Small intestine (tissue), 7 donors: ENCODE measurements around the gene MED12L. TPM values are rescaled to one million over a fixed set of nuclear protein-coding genes. Genes with fewer than 3 reads are reported as not detected.
A peak's percentile ranks its signal among the peaks of the same experiment; 100 is the strongest.

ENCODE experiments used
- DNase-seq, 2 donors: peaks; one replicate each; pipeline versions ENCODE4 v3.0.0 to v3.0.0-alpha.2; 2013
- FAIRE-seq: peaks from 2 replicates; lab custom pipeline; 2012; peaks lifted over from hg19 to GRCh38; lab: Jason Lieb, UNC
- H3K27ac ChIP-seq, 3 donors: one replicate each; pipeline ENCODE4 v1.5.1; 2013; ENCODE audit warnings: low read length in 2 of 3, mild to moderate bottlenecking in 2 of 3, control low read depth in 1 of 3, inconsistent platforms in 1 of 3, low read depth in 1 of 3, moderate library complexity in 1 of 3
- H3K27me3 ChIP-seq, 3 donors: one replicate each; pipeline ENCODE4 v1.6.1; 2013; ENCODE audit warnings: low read length in 3 of 3, inconsistent platforms in 1 of 3; ENCODE audit not compliant: control insufficient read depth in 3 of 3, insufficient read depth in 3 of 3
- H3K36me3 ChIP-seq, 3 donors: one replicate each; pipeline ENCODE4 v1.6.1; 2013; ENCODE audit warnings: low read length in 3 of 3, inconsistent platforms in 1 of 3, low read depth in 1 of 3, mild to moderate bottlenecking in 1 of 3, moderate library complexity in 1 of 3; ENCODE audit not compliant: control insufficient read depth in 3 of 3, insufficient read depth in 2 of 3
- H3K4me1 ChIP-seq, 3 donors: one replicate each; pipeline ENCODE4 v1.6.1; 2013; ENCODE audit warnings: low read length in 2 of 3, inconsistent platforms in 1 of 3, low read depth in 1 of 3, mild to moderate bottlenecking in 1 of 3, moderate library complexity in 1 of 3; ENCODE audit not compliant: control insufficient read depth in 3 of 3, insufficient read depth in 2 of 3
- H3K4me3 ChIP-seq, 3 donors: one replicate each; pipeline ENCODE4 v1.5.1; 2013; ENCODE audit warnings: low read length in 3 of 3, control low read depth in 1 of 3, inconsistent platforms in 1 of 3, low read depth in 1 of 3, mild to moderate bottlenecking in 1 of 3, moderate library complexity in 1 of 3
- H3K9me3 ChIP-seq, 2 donors: one replicate each; pipeline ENCODE4 v1.6.1; 2013; ENCODE audit warnings: low read depth in 1 of 2, low read length in 1 of 2; ENCODE audit not compliant: control insufficient read depth in 2 of 2, insufficient read depth in 1 of 2
- WGBS, 3 donors: extraction: QIAGEN DNeasy Blood & Tissue Kit; methylation state at CpG; one replicate each; pipeline ENCODE4 v1.1.7; 2013; 5-methylcytosine and 5-hydroxymethylcytosine counted together
- polyA plus RNA-seq, 4 donors: library from polyadenylated mRNA; stranded (reverse) in 3 of 4; unstranded in 1 of 4; fragments of 200-250 nt in 3 of 4; fragments of 120-200 nt in 1 of 4; gene quantifications; one replicate each; pipeline versions ENCODE4 v1.2.1 to v1.2.3, GENCODE V29; 2013
- donor health status: healthy with polysubstance abuse.
- donor health status: control.
- donor health status: control.
- donor health status: Bipolar disorder and iron deficiency.
- donor health status: healthy.

MED12L gene
- polyA plus RNA-seq, 4 donors = 0.16 to 2.4 (median 0.36) TPM

DNA sequence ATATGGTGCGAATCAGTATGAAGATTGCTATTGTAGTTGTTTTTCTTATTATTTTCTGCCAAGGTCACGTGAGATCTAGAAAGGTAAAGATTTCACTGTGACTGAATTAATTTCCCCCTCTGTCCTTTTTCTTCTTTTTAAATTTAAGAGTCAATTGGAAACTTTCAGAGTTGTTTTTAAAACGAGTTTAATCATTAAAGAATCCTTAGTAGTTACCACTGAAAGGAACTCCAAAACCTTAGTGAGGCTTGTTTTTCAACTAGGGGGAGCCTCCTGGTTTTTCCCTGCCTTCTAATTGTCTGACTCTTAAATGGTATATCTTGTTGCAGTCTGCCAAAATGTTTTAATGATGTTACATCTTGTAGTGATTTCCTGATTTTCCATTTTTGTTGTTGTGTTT lies 281.5 kb downstream of the MED12L start:
- FAIRE-seq (no peak), DNase-seq (no peak)
- Histone ChIP-seq H3K9me3 (no peaks in the 10 kb centered on the region), H3K27me3 (no peaks in the 10 kb centered on the region), H3K27ac (no peak overlapping the region), H3K36me3 (peaks cover 0 to 2% (median 0%) of the 10 kb centered on the region in 3 donors), H3K4me3 (no peak overlapping the region), H3K4me1 (no peaks in the 10 kb centered on the region)
- WGBS, 3 donors = 70 to 83% (median 80%) methylated on average over 3 of the region's 3 CpGs

DNA sequence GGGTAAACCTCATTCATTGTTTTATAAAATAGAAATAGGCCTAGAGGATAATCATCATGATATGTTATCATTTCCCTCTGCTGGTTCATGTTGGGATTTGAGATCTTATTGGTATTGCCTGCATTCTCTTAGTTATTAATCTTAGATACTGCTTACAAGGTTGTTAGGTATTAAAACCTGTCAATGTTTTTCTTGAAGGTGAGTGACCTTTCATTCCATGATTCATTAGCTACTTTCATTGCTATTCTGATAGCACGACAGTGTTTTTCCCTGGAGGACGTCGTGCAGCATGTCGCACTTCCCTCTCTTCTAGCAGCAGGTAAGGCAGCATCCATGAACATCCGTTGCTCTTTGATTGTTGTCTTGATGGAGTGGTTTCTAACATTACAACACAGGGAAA lies 282.0 kb downstream of the MED12L start:
- peaks cover 0 to 2% (median 0%) of the 10 kb centered on the region in 3 donors for H3K36me3 ChIP-seq
- WGBS, 3 donors = 54 to 68% (median 55%) methylated on average over 5 of the region's 5 CpGs
- no peak overlapping the region for H3K4me3 ChIP-seq
- H3K27ac ChIP-seq = no peak overlapping the region
- FAIRE-seq (no peak), DNase-seq (peak in 1 of 2 donors; percentile 31)
- no peaks in the 10 kb centered on the region for H3K4me1 ChIP-seq
- H3K27me3 ChIP-seq = no peaks in the 10 kb centered on the region
- H3K9me3 ChIP-seq = no peaks in the 10 kb centered on the region

DNA sequence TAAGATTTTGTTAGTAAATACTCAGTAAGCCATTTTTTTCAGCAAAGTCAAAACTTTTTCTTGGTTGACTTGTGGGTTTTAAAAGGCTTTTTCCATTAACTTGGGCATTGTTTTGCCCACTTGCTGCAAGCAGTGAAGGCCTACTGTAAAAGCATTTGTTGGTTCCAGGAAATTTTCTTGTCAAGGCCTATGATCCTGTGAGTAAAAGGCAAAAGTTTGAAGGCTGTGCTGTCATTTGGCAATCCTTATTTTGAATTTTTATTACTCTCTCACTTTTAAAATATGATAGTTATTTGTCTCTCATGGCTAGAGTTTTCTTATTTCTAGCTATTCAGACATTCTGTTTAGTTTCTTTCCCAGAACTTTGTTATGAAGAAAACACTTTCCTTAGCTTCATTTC lies 286.1 kb downstream of the MED12L start:
- no peak overlapping the region for H3K4me3 ChIP-seq
- H3K27ac ChIP-seq = no peak overlapping the region
- no peaks in the 10 kb centered on the region for H3K9me3 ChIP-seq
- no peak for DNase-seq
- H3K36me3 ChIP-seq = peaks cover 0 to 2% (median 0%) of the 10 kb centered on the region in 3 donors
- FAIRE-seq = no peak
- no peaks in the 10 kb centered on the region for H3K4me1 ChIP-seq
- no peaks in the 10 kb centered on the region for H3K27me3 ChIP-seq

DNA sequence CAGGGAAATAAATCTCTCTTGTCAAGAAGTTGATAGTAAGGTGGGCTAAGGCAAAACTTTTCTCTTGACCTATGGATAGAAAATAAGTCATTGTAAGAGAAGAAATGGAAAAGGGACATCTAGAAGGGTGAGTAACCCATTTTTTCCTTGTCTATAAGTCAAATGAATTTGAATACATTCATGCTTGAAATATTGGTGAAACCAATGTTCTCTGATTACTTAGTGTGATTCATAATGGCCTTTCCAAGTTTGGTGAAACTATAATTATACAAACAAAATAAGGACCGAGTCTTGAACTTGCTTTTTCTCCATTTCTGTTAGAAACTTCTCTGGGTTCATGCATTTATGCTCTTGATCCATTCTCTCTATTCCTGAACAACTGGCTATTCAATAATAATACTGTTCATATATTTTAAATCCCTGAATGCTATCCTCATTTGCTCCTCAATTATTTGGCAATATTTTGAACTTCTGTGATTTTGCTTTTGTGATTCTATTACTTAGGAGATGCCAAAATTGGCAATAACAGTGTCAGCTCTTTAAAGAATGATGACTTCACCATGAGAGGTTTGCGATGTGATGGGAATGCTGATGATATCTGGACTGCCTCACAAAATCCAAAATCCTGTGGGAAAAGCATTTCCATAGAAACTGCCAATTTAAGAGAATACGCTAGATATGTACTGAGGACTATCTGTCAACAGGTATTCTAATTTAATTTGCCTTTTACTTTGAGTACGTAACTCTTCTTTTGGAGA lies 286.8 kb downstream of the MED12L start:
- Histone ChIP-seq H3K9me3 (no peaks in the 10 kb centered on the region), H3K4me3 (no peak overlapping the region), H3K27ac (no peak overlapping the region), H3K36me3 (peaks cover 0 to 2% (median 0%) of the 10 kb centered on the region in 3 donors), H3K4me1 (no peaks in the 10 kb centered on the region), H3K27me3 (no peaks in the 10 kb centered on the region)
- DNase-seq (no peak), FAIRE-seq (no peak)
- WGBS, 3 donors = 80 to 95% (median 92%) methylated on average over 4 of the region's 4 CpGs

DNA sequence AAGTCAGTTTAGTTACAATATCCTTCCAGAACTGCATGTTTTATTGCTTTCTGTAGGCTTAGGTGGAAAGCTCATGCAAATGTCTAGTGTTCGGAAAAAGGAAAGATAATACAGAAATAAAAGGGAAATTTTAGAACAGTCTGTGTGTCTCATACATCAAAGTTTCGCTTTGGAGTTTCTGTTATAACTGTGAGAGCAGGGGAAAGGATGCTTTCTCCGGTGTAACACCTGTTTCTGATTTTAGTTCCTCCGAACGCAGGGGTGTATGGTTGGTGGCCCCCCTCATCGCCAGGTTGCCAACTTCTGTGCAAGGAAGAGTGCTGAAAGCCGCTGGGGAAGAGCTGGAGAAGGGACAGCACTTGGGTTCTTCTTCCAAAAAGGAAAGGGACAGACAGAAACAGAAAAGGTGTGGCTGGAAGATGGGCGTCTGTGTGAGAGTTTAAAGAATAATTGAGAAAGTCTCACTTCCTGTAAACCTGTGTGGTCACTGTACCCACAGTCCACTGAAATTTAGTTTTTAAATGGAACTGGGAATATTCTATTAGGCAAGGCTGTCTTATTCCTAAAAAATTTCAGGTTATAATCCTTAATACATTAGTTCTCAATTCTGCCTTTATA lies 292.4 kb downstream of the MED12L start:
- WGBS, 3 donors = 85 to 91% (median 87%) methylated on average over 8 of the region's 8 CpGs
- DNase-seq = no peak
- Histone ChIP-seq H3K4me1 (peaks cover 0 to 8% (median 0%) of the 10 kb centered on the region in 3 donors), H3K4me3 (no peak overlapping the region), H3K9me3 (no peaks in the 10 kb centered on the region), H3K36me3 (no peaks in the 10 kb centered on the region), H3K27ac (no peak overlapping the region), H3K27me3 (no peaks in the 10 kb centered on the region)
- FAIRE-seq = no peak

DNA sequence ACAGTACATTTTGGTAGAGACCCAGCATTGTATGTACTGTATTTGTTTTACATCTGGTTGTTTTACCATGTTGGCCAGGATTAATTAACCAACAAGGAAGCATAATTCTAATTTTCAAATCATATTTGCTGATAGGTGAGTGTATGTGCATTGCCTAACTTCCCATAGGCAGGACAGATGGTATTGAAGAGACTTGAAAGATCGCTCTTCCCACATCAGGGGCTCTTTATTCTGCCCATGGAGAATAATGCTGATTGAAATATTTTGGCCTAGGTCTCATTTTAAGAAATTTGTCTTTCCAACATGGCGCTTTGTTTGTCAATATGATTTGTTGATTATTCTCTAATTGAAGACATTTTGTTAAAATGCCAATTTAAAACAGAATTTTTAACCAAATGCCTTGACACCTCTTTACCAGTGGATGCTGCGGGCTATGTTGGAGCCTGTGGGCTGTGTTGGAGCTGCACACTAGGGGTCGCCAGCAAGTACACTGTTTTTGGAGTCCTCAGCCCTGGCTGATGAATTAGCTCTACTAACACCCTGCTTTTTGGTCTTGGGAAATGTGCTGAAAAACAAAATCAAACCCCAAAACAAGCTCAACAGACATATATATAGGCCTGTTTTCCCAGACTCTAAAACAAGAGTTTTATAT lies 293.7 kb downstream of the MED12L start:
- Histone ChIP-seq H3K36me3 (no peaks in the 10 kb centered on the region), H3K9me3 (no peaks in the 10 kb centered on the region), H3K27me3 (no peaks in the 10 kb centered on the region), H3K4me1 (peaks cover 2 to 16% (median 3%) of the 10 kb centered on the region in 3 donors), H3K4me3 (no peak overlapping the region), H3K27ac (no peak overlapping the region)
- DNase-seq (peak in 1 of 2 donors; percentile 11), FAIRE-seq (no peak)
- 71 to 85% (median 81%) methylated on average over 4 of the region's 4 CpGs for WGBS, 3 donors

DNA sequence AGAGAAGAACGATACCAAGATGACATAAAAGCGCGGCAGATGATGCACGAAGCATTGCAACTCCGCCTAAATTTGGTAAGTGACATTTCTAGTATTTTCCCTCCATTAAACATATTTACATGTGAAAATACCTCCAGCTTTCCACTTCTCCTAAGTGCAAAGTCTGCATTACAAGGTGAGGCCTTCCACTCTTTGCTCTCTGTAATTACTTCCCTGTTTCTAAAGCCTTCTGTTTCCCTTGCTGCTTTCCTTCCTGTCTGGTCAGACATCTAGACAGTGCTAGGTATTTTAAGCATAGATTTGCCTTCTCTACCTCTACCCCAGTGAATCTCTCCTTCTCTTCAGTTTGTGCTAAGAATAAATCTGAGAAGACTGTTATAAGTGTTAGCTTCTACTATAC lies 297.2 kb downstream of the MED12L start:
- DNase-seq = peak; percentile 72 to 84

DNA sequence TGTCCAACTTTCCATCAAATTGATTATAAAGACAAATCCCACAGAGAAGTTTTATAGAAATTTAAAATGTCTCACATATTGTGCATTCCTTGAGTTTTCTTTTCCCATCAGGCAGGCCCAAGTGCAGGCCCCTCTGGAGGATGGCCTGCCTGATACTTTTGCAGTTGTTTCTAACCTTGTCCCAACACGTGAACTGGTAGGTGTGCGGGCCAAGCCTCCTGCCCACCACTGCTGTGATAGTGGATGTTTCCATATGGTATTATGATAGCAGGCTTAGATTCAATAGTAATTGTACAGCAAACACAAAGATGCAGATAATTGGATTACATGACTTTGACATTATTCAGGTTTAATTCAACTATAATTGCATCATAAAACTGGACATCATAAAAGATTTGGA lies 297.6 kb downstream of the MED12L start:
- H3K4me1 ChIP-seq = peaks cover 2 to 16% (median 3%) of the 10 kb centered on the region in 3 donors
- H3K27ac ChIP-seq = peak overlapping the region in 2 of 3 donors; percentile 72 to 81
- no peaks in the 10 kb centered on the region for H3K9me3 ChIP-seq
- no peaks in the 10 kb centered on the region for H3K27me3 ChIP-seq
- DNase-seq (no peak), FAIRE-seq (no peak)
- no peak overlapping the region for H3K4me3 ChIP-seq
- 68 to 94% (median 87%) methylated on average over 2 of the region's 2 CpGs for WGBS, 3 donors
- H3K36me3 ChIP-seq = peaks cover 0 to 5% (median 0%) of the 10 kb centered on the region in 3 donors

More for the DNA sequence above, 297.2 kb downstream of the MED12L start:
- Histone ChIP-seq H3K27ac (peak overlapping the region in 2 of 3 donors; percentile 72 to 81), H3K9me3 (no peaks in the 10 kb centered on the region), H3K4me3 (no peak overlapping the region), H3K36me3 (peaks cover 0 to 2% (median 0%) of the 10 kb centered on the region in 3 donors), H3K4me1 (peaks cover 2 to 16% (median 3%) of the 10 kb centered on the region in 3 donors), H3K27me3 (no peaks in the 10 kb centered on the region)
- FAIRE-seq = no peak
- WGBS, 3 donors = 24 to 61% (median 47%) methylated on average over 5 of the region's 5 CpGs
